GM12891 (cell line): ENCODE data around the gene IFI27L2.

ENCODE experiments used
- POLR2A ChIP-seq: IDR thresholded peaks from 2 replicates; pipeline ENCODE4 v1.6.1; 2011; ENCODE audit warnings: low read depth, low read length, control low read depth
- POLR2AphosphoS5 ChIP-seq: IDR thresholded peaks from 2 replicates; pipeline ENCODE4 v1.6.1; 2011; ENCODE audit warnings: low read depth, low read length, control low read depth
- SPI1 ChIP-seq: IDR thresholded peaks from 2 replicates; pipeline ENCODE4 v1.6.1; 2011; ENCODE audit warnings: low read depth, low read length, control low read depth
- TAF1 ChIP-seq: IDR thresholded peaks from 2 replicates; pipeline ENCODE4 v1.6.1; 2011; ENCODE audit warnings: low read depth, low read length, control low read depth

GRCh38 chr14:94174604-94175010 is 45.2 kb upstream of the IFI27L2 start:
- no peak for TF ChIP-seq POLR2A
- no peak for TF ChIP-seq POLR2AphosphoS5
- no peak for TF ChIP-seq TAF1
- TF ChIP-seq SPI1 = no peak
